ELF-1 (cell line): Measurements from ENCODE around the gene CHST8.

Experiments
- DNase-seq: peaks from one replicate; pipeline ENCODE4 v3.0.0-alpha.2; 2016; ENCODE audit warnings: low read depth, low spot score

The CHST8 gene

GRCh38 chr19:33788676-33789075, 166.9 kb downstream of the CHST8 start:
- no peak for DNase-seq

DNA sequence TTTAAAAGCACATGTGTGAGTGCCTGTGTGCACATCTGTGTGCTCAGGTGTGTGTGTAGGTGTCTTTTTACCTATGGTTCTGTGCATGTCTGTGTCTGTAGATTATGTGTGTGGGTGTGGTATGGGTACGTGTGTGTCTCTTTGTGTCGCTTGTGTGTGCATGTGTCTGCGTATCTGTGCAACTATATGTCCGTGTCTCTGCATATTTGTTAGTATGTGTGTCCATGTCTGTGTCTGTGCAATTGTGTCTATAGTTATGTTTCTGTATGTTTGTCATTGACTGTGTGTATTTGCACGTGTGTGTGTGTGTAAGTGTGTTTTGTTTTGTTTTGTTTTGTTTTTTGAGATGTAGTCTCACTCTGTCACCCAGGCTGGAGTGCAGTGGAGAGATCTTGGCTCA, 167.6 kb downstream of the CHST8 start:
- DNase-seq = no peak

- peak; percentile 54 for DNase-seq
Measured at GRCh38 chr19:33794683-33795369, 173.1 kb downstream of the CHST8 start.

- DNase-seq = peak; percentile 96
Measured at GRCh38 chr19:33795370-33796163, 173.8 kb downstream of the CHST8 start.

- peak; percentile 75 for DNase-seq
Measured at GRCh38 chr19:33796164-33796875, 174.6 kb downstream of the CHST8 start, which contains the start of gene KCTD15. Gene KCTD15, plus strand, starts transcription at chr19:33796870. Its CDS starts 3,585 bp downstream, at chr19:33800455.

- peak; percentile 59 for DNase-seq
Measured at GRCh38 chr19:33797802-33798671, 176.3 kb downstream of the CHST8 start.

GRCh38 chr19:33798681-33799111, 176.9 kb downstream of the CHST8 start:
- DNase-seq = peak; percentile 73

GRCh38 chr19:33799476-33799875, 177.7 kb downstream of the CHST8 start:
- DNase-seq = peak; percentile 88

DNA sequence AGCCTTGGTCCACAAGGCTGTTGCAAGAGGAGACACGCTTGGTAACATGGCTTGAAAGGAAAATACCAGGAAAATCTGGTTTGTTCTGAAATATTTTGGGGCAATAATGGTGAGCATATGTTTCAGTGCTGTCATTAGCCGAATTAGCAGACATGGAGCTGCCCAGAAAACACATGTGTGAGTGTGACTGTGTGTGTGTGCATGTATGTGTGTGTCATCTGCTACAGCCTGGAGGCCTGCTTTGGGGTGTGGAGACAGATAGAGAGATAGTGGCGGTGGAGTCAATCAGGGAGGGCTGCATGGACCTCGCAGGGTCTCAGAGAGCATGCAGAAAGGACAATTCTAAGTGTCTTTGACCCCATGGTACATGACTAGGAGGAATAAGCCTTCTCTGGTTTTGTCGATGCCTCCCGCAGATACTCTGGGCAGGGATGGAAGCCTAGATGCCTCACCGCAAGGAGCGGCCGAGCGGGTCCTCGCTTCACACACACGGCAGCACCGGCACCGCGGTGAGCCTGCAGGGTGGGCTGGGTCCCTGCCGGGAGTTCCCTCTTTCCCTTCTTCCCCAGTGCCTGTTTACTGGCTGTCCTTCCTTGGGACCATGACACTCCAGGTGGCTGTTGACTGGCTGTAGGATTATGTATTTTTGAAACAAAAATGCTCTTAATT, 178.4 kb downstream of the CHST8 start:
- peak; percentile 27 for DNase-seq

GRCh38 chr19:33801411-33801810, 179.7 kb downstream of the CHST8 start:
- no peak for DNase-seq

DNA sequence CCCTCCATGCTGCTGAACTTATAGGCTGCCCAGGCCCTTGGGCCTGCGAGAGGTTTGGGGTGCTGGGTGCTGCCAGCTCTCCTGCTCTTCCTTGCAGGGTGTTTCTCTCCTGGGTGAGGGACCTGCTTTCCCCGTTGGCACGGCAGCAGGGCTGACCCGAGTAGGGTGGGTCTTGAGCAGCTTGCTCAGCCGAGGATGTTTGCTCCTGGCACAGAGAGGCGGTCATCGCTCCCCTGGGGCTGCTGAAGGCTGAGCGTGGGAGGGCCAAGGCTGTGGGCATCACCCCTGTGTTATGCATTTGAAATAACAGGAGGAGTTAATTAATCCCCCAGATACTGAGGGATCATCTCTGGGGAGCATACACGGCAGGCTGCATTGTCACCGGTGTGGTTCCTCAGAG, 180.2 kb downstream of the CHST8 start:
- no peak for DNase-seq

GRCh38 chr19:33802801-33803200, 181.0 kb downstream of the CHST8 start:
- no peak for DNase-seq

- DNase-seq = no peak
Measured at GRCh38 chr19:33803383-33803782, 181.6 kb downstream of the CHST8 start.

GRCh38 chr19:33804021-33804799, 182.5 kb downstream of the CHST8 start:
- DNase-seq = no peak

- DNase-seq = no peak
Measured at GRCh38 chr19:33805313-33805712, 183.6 kb downstream of the CHST8 start.

- no peak for DNase-seq
Measured at GRCh38 chr19:33805840-33806433, 184.2 kb downstream of the CHST8 start.

GRCh38 chr19:33806434-33806881, 184.7 kb downstream of the CHST8 start:
- DNase-seq = no peak

DNA sequence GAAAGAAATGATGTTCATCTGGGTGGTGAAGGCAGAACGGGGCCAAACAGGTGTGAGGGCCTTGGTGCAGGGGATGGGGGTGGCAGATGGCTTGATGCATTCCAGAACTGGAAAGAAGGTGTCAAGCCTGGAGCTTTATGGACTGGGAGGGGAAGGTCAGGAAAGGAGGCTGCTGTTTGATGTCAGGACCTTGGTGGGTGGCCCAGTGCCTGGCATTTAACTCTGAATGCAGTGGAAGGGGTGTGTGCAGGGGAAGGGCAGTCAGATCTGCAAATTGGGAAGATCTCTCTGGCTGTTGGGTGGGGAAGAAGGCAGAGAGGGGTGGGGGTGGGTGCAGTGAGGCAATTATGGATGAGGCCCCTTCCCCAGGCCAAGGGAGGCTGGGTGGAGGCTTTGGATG, 186.6 kb downstream of the CHST8 start:
- no peak for DNase-seq

- DNase-seq = no peak
Measured at GRCh38 chr19:33809960-33810359, 188.2 kb downstream of the CHST8 start.
